DND-41 (cell line): ENCODE results near the gene NOC2L.

Experiments used
- ATAC-seq: fragments of 200-7000 bp; cut with Tn5 transposase; 3 replicates; pipeline ENCODE4 v1.9.1; 2021; ENCODE audit warnings: low read depth; ENCODE audit not compliant: insufficient read depth
- DNase-seq: peaks from one replicate; pipeline ENCODE4 v3.0.0-alpha.2; 2020
- H2AFZ ChIP-seq: 2 replicates; pipeline ENCODE4 v1.6.0; 2012; ENCODE audit warnings: low read depth, low read length
- H3K27ac ChIP-seq: 2 replicates; pipeline ENCODE4 v1.5.1; 2012; ENCODE audit warnings: low read length, inconsistent platforms
- H3K27me3 ChIP-seq: fragments of 200-600 bp; sonication (generic); 2 replicates; pipeline ENCODE4 v1.6.0; 2012; ENCODE audit warnings: low read length, mild to moderate bottlenecking, inconsistent platforms; ENCODE audit not compliant: insufficient read depth, poor library complexity
- H3K36me3 ChIP-seq: 2 replicates; pipeline ENCODE4 v1.5.1; 2012; ENCODE audit warnings: low read length, inconsistent platforms; ENCODE audit not compliant: insufficient read depth
- H3K4me1 ChIP-seq: 2 replicates; pipeline ENCODE4 v1.5.1; 2012; ENCODE audit warnings: mild to moderate bottlenecking, low read length; ENCODE audit not compliant: insufficient read depth
- H3K4me2 ChIP-seq: 2 replicates; pipeline ENCODE4 v1.6.0; 2012; ENCODE audit warnings: mild to moderate bottlenecking, moderate library complexity, low read length, inconsistent platforms; ENCODE audit not compliant: insufficient read depth
- H3K4me3 ChIP-seq, 2 experiments: fragments of 200-600 bp in 1 of 2; shearing (Covaris generic) in 1 of 2; 2 replicates each; pipeline ENCODE4 v1.5.1; 2012 to 2016; ENCODE audit warnings: inconsistent platforms in 2 of 2, low read length in 2 of 2, mild to moderate bottlenecking in 2 of 2, low read depth in 1 of 2, moderate library complexity in 1 of 2
- H3K79me2 ChIP-seq: 2 replicates; pipeline ENCODE4 v1.6.0; 2012; ENCODE audit warnings: low read length, inconsistent platforms; ENCODE audit not compliant: insufficient read depth
- H3K9ac ChIP-seq: 2 replicates; pipeline ENCODE4 v1.6.0; 2012; ENCODE audit warnings: low read depth, mild to moderate bottlenecking, inconsistent platforms, low read length, moderate library complexity
- H3K9me3 ChIP-seq: 2 replicates; pipeline ENCODE4 v1.5.1; 2012; ENCODE audit warnings: low read length, moderate library complexity, mild to moderate bottlenecking, inconsistent platforms; ENCODE audit not compliant: insufficient read depth, severe bottlenecking
- H4K20me1 ChIP-seq: 2 replicates; pipeline ENCODE4 v1.6.0; 2012; ENCODE audit warnings: low read length; ENCODE audit not compliant: insufficient read depth
- EZH2 ChIP-seq: IDR thresholded peaks from 3 replicates; pipeline ENCODE4 v1.6.1; 2012; ENCODE audit warnings: borderline replicate concordance, low read depth, mild to moderate bottlenecking, moderate library complexity, low read length, inconsistent platforms; ENCODE audit not compliant: severe bottlenecking
- TF ChIP-seq, protein P1 (sequence below): IDR thresholded peaks from 2 replicates; pipeline ENCODE4 v1.5.1; 2012; ENCODE audit warnings: borderline replicate concordance, low read length, moderate library complexity, mild to moderate bottlenecking; ENCODE audit not compliant: poor library complexity, severe bottlenecking; ENCODE audit errors: extremely low read depth

Gene NOC2L

DNA sequence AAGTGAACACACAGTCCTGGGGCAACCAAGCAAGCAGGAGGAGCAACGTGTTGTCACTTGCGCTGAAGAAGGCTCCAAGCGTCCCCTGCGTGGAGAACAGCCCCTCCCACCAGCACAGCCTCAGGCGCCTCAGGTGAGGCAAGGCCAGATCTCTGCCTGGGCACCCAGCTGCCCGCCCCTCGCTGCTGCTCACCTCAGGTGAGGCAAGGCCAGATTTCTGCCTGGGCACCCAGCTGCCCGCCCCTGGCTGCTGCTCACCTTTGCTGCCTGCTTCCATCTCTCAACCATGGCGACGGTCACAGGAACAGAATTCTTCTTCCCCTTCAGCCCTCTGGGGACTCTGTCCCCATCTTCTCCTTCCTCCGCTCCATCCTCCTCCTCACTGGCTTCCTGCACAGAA, 2.4 kb downstream of the NOC2L start:
- TF ChIP-seq, protein P1, sequence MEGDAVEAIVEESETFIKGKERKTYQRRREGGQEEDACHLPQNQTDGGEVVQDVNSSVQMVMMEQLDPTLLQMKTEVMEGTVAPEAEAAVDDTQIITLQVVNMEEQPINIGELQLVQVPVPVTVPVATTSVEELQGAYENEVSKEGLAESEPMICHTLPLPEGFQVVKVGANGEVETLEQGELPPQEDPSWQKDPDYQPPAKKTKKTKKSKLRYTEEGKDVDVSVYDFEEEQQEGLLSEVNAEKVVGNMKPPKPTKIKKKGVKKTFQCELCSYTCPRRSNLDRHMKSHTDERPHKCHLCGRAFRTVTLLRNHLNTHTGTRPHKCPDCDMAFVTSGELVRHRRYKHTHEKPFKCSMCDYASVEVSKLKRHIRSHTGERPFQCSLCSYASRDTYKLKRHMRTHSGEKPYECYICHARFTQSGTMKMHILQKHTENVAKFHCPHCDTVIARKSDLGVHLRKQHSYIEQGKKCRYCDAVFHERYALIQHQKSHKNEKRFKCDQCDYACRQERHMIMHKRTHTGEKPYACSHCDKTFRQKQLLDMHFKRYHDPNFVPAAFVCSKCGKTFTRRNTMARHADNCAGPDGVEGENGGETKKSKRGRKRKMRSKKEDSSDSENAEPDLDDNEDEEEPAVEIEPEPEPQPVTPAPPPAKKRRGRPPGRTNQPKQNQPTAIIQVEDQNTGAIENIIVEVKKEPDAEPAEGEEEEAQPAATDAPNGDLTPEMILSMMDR: no peak
- TF ChIP-seq EZH2: no peak
- H4K20me1 ChIP-seq: peaks cover 50% of the 10 kb centered on the region
- peaks cover 58% of the 10 kb centered on the region for H3K36me3 ChIP-seq
- no peaks in the 10 kb centered on the region for H3K27me3 ChIP-seq
- no peaks in the 10 kb centered on the region for H3K9me3 ChIP-seq
- no peak overlapping the region for H2AFZ ChIP-seq
- peaks cover 35% of the 10 kb centered on the region for H3K79me2 ChIP-seq
- ATAC-seq: no peak
- peaks cover 39% of the 10 kb centered on the region for H3K4me1 ChIP-seq
- H3K27ac ChIP-seq: no peak overlapping the region
- no peak overlapping the region for H3K4me3 ChIP-seq
- no peak overlapping the region for H3K9ac ChIP-seq
- H3K4me2 ChIP-seq: peak overlapping the region; percentile 88; the same call in 1 of the 2 replicates
- no peak for DNase-seq

DNA sequence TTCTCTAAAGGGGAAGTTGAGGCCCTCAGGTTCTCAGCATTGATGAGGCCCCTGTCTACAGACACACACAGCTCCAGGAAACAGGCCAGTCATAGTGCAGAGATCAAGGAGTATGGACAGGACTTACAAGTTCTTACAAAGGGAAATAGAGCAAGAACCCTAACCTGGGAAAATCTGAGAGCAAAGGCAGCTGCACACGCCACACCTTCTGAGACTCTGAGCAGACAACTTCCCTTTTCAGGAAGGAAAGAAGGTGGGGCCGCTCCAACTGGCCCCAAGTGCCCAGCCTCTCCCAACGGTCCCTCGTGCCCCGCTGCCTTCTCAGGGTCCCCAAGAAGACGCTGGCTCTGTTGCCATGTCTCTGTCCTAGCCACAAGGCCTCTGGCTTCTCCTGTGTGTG, 3.6 kb downstream of the NOC2L start:
- TF ChIP-seq, protein P1: no peak
- TF ChIP-seq EZH2: no peak
- H4K20me1 ChIP-seq: peaks cover 47% of the 10 kb centered on the region
- peaks cover 35% of the 10 kb centered on the region for H3K79me2 ChIP-seq
- H3K27me3 ChIP-seq: no peaks in the 10 kb centered on the region
- no peak overlapping the region for H3K9ac ChIP-seq
- H3K9me3 ChIP-seq: no peaks in the 10 kb centered on the region
- no peak overlapping the region for H3K4me2 ChIP-seq
- no peak overlapping the region for H3K4me3 ChIP-seq
- no peak for ATAC-seq
- no peak overlapping the region for H3K27ac ChIP-seq
- peaks cover 70% of the 10 kb centered on the region for H3K36me3 ChIP-seq
- peaks cover 31% of the 10 kb centered on the region for H3K4me1 ChIP-seq
- no peak overlapping the region for H2AFZ ChIP-seq
- no peak for DNase-seq

DNA sequence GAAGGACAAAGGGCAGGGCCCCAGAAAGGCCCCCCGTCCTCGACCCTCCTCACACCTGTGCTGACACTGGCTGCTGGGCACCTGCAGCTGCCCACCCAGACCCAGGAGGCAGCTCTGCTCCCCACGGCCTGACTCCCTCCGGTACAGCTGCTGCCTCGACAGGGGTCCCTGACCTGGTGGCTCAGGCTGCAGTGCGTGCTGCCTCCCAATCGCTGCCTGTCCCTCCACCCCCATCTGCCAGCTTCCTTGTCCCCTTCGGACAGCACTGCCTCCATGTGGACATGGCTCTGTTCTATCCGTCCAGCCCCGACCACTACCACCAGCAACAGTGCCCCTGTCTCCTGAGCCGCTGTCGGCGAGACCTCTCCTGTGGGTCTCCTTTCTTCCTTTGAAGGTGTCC, 4.1 kb downstream of the NOC2L start:
- ATAC-seq: no peak
- Histone ChIP-seq H3K9ac (no peak overlapping the region), H3K4me2 (no peak overlapping the region), H4K20me1 (peaks cover 52% of the 10 kb centered on the region), H3K9me3 (no peaks in the 10 kb centered on the region), H3K27me3 (no peaks in the 10 kb centered on the region), H3K4me3 (no peak overlapping the region), H2AFZ (no peak overlapping the region), H3K36me3 (peaks cover 75% of the 10 kb centered on the region), H3K79me2 (peaks cover 35% of the 10 kb centered on the region), H3K27ac (no peak overlapping the region), H3K4me1 (peaks cover 28% of the 10 kb centered on the region)
- TF ChIP-seq EZH2: no peak
- TF ChIP-seq, protein P1: no peak
- no peak for DNase-seq
